Measurements from ENCODE around the gene HTR4.

HTR4 gene

DNA sequence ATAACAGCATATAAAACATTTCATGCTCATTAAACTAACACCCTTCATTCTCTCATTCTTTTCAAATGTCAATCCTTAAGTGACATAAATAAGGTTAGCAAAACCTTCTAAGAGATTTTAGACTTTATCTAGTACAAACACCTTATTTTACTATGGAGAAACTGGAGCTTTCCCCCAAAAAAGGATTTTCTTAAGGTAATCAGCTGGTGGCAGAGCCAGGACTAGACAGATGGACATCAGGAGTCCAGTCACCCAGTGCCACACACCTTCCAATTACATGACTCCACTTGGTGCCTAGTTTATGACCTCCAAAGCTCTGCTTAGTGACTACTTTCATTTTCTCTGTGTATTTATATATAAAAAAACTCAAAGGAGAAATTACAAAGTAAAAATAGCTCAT lies 70.2 kb downstream of the HTR4 start:
- TF ChIP-seq, protein P1, sequence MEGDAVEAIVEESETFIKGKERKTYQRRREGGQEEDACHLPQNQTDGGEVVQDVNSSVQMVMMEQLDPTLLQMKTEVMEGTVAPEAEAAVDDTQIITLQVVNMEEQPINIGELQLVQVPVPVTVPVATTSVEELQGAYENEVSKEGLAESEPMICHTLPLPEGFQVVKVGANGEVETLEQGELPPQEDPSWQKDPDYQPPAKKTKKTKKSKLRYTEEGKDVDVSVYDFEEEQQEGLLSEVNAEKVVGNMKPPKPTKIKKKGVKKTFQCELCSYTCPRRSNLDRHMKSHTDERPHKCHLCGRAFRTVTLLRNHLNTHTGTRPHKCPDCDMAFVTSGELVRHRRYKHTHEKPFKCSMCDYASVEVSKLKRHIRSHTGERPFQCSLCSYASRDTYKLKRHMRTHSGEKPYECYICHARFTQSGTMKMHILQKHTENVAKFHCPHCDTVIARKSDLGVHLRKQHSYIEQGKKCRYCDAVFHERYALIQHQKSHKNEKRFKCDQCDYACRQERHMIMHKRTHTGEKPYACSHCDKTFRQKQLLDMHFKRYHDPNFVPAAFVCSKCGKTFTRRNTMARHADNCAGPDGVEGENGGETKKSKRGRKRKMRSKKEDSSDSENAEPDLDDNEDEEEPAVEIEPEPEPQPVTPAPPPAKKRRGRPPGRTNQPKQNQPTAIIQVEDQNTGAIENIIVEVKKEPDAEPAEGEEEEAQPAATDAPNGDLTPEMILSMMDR (IDR thresholded peaks at IDR 0.05; ENCODE audit: low read length, missing control alignments) = no peak
- no peak overlapping the region for H3K4me3 ChIP-seq (replicated peaks; ENCODE audit: low read depth, low read length)
- DNase-seq (ENCODE audit: low read depth) = no peak

DNA sequence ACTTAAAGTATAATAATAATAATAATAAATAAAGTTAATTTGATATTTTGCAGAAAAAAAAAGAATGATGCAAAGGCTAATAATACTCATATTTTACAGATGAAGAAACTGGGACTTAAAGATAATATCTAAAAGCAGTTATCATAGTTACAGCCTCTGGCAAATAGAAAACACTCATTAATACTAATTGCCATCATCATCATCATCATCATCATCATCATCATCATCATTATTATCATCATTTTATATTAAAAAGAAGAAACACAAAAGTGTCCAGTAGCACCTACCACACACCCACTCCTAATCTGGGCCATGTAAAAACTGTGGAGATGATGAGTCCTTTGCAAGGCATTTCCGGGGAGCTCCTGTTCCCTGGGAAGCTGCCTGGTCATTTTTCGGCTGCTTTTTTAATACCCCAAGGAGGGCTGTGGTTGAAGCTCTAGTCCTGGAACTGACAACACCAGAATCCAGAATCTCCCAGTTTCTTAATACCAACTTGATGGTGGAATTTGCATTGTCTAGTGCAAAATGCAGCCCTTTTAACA lies 70.8 kb downstream of the HTR4 start:
- H3K4me3 ChIP-seq (replicated peaks; ENCODE audit: low read depth, low read length) = no peak overlapping the region
- TF ChIP-seq, protein P1 (IDR thresholded peaks at IDR 0.05; ENCODE audit: low read length, missing control alignments) = no peak
- no peak for DNase-seq (ENCODE audit: low read depth)

DNA sequence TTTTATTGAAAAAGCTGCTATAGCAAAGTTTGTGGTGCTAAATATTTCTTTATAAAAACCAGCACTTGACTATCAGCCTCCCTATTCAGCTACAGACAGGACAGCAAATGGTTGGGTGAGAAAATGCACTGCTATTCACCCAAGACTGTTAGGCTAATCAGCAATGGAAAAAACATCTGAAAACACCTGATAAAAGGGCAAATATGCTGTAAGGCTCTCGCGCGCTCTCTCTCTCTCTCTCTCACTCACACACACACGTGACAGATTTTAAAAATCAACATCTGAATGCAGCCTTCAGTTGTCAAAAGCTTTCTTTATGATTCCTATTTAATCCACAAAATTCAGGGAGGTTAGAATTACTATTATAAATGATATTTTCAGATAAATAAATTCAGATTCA lies 80.2 kb downstream of the HTR4 start:
- DNase-seq (ENCODE audit: low read depth) = no peak
- TF ChIP-seq, protein P1 (IDR thresholded peaks at IDR 0.05; ENCODE audit: low read length, missing control alignments) = no peak
- no peak overlapping the region for H3K4me3 ChIP-seq (replicated peaks; ENCODE audit: low read depth, low read length)

DNA sequence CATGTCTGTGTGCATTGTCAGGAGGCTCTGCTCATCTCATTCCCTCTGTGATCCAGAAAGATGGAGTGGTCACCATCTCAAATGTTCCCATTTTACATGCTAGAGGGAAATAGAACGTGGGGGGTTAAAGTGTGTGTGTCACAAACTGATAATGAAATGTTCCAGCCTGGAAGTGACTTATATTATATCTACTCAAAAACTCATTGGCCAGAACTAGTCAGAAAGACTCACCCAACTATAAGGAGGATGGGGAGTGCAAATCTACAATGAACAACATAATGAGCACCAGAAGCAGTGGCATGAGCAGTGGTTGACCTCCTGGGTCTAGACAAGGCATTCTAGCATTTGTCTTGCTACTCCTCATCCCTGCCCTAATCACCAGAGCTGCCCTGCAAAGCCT lies 81.0 kb downstream of the HTR4 start:
- TF ChIP-seq, protein P1 (IDR thresholded peaks at IDR 0.05; ENCODE audit: low read length, missing control alignments) = no peak
- DNase-seq (ENCODE audit: low read depth) = no peak

DNA sequence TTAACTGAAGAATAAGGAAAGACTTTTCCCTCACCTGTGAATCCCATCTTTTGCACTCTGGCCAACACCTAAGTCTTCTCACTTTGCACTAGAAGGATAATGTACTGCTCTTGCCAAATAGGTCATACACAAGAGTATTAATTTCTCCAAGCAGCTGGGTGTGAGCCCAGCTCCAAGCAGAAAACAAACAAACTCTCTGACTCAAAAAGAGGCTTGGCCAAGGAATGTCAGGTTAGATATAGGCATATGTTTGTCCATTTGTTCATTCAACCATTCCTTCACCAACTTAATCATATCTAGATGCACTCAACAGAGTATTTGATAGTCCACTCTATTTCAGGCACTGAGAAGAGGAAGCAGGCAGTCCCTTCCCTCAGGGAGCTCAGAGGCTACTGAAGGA lies 84.4 kb downstream of the HTR4 start:
- no peak for DNase-seq (ENCODE audit: low read depth)
- TF ChIP-seq, protein P1 (IDR thresholded peaks at IDR 0.05; ENCODE audit: low read length, missing control alignments) = no peak
- no peak overlapping the region for H3K4me3 ChIP-seq (replicated peaks; ENCODE audit: low read depth, low read length)

More for the DNA sequence above, 81.0 kb downstream of the HTR4 start:
- H3K4me3 ChIP-seq (replicated peaks; ENCODE audit: low read depth, low read length) = no peak overlapping the region

DNA sequence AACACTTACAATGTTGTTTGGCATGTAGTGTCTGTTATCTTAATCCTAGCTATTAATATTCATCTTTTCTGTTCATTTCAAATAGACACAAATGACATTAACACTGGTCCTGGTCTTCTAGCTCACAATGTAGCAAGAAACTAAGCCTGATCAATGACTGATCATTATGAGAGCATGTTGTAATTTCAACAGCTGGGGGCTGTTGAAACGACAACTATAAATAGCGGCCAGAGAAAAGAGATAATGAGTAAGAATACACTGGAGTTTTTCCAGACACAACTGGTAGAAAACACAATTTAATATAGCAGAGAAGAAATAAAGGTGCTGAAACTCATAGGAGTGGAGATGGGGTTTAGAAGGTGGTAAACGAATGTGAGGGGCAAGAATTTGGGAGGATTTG lies 89.2 kb downstream of the HTR4 start:
- no peak for DNase-seq (ENCODE audit: low read depth)
- H3K4me3 ChIP-seq (replicated peaks; ENCODE audit: low read depth, low read length) = no peak overlapping the region
- TF ChIP-seq, protein P1 (IDR thresholded peaks at IDR 0.05; ENCODE audit: low read length, missing control alignments) = no peak

DNA sequence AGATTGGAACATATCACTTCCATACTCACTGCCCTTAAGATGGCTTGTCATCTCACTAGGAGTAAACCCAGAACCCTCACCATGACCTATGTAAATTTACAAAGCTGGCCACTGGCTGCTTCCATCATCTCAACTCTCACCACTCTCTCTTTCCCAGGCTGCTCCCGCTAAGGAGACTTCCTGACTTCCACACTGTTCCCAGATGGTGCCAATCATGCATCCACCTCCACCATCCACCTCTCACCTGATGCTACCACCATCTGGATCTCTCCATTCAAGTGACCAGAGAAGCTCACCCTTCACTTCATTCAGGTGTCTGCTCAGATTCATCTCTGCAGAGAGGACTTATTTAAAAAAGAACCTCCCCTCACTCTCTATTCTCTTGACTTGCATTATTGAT lies 91.3 kb downstream of the HTR4 start:
- DNase-seq (ENCODE audit: low read depth) = no peak
- no peak overlapping the region for H3K4me3 ChIP-seq (replicated peaks; ENCODE audit: low read depth, low read length)
- TF ChIP-seq, protein P1 (IDR thresholded peaks at IDR 0.05; ENCODE audit: low read length, missing control alignments) = no peak

All from fibroblast of pulmonary artery (primary cell).